Endodermal cell (in vitro differentiated cells): Measurements from ENCODE around the gene PCCA. TPM values are rescaled to one million over a fixed set of nuclear protein-coding genes. Genes with fewer than 3 reads are reported as not detected.
A peak's percentile ranks its signal among the peaks of the same experiment; 100 is the strongest.

Experiments
- DNase-seq: peaks from one replicate; pipeline ENCODE4 v3.0.0-alpha.2; 2017
- H3K27ac ChIP-seq: 2 replicates; pipeline ENCODE4 v1.5.1; 2013; ENCODE audit warnings: mild to moderate bottlenecking, low read depth, low read length, moderate library complexity
- H3K27me3 ChIP-seq: 2 replicates; pipeline ENCODE4 v1.6.1; 2013; ENCODE audit warnings: mild to moderate bottlenecking, low read length, moderate library complexity; ENCODE audit not compliant: insufficient read depth, control insufficient read depth, poor library complexity, severe bottlenecking
- H3K36me3 ChIP-seq: 2 replicates; pipeline ENCODE4 v1.7.0; 2013; ENCODE audit warnings: mild to moderate bottlenecking, low read length, moderate library complexity; ENCODE audit not compliant: control insufficient read depth, insufficient read depth
- H3K4me1 ChIP-seq: one replicate; pipeline ENCODE4 v1.7.0; 2013; ENCODE audit warnings: low read length; ENCODE audit not compliant: control insufficient read depth, insufficient read depth
- H3K4me3 ChIP-seq: 2 replicates; pipeline ENCODE4 v1.5.1; 2013; ENCODE audit warnings: mild to moderate bottlenecking, low read length, moderate library complexity
- H3K9ac ChIP-seq: 2 replicates; pipeline ENCODE4 v1.6.1; 2013; ENCODE audit warnings: mild to moderate bottlenecking, low read length, moderate library complexity; ENCODE audit not compliant: poor library complexity, severe bottlenecking; ENCODE audit errors: extremely low read depth
- H3K9me3 ChIP-seq: 2 replicates; pipeline ENCODE4 v1.6.1; 2013; ENCODE audit warnings: mild to moderate bottlenecking, low read length, moderate library complexity; ENCODE audit not compliant: control insufficient read depth
- H3K27ac Mint-ChIP-seq: 2 replicates; pipeline ENCODE4 v1.8.0; 2020; ENCODE audit warnings: mixed read lengths
- H3K27me3 Mint-ChIP-seq: 2 replicates; pipeline ENCODE4 v1.8.0; 2021; ENCODE audit warnings: mild to moderate bottlenecking, mixed read lengths; ENCODE audit not compliant: insufficient read depth
- H3K36me3 Mint-ChIP-seq: 2 replicates; pipeline ENCODE4 v1.8.0; 2020; ENCODE audit warnings: low read depth, mixed read lengths
- H3K4me1 Mint-ChIP-seq: 2 replicates; pipeline ENCODE4 v1.8.0; 2020; ENCODE audit warnings: mixed read lengths
- H3K4me3 Mint-ChIP-seq: 2 replicates; pipeline ENCODE4 v1.8.0; 2020; ENCODE audit warnings: mild to moderate bottlenecking, moderate library complexity, mixed read lengths
- H3K9me3 Mint-ChIP-seq: 2 replicates; pipeline ENCODE4 v1.8.0; 2020; ENCODE audit warnings: mild to moderate bottlenecking, mixed read lengths
- WGBS, 2 experiments: methylation state at CpG; one replicate each; pipeline versions ENCODE4 v1.1.5 to v1.1.7; 2013; ENCODE audit warnings: missing lambda C conversion rate in 2 of 2, mixed read lengths in 1 of 2; ENCODE audit not compliant: insufficient coverage in 1 of 2, insufficient read length in 1 of 2; 5-methylcytosine and 5-hydroxymethylcytosine counted together
- total RNA-seq, 2 donors: library from RNA; stranded (reverse); fragmentation: NEBNext Ultra II Directional in 1 of 2; extraction: Animal tissue kit (Norgen Biotek cat#: 25700) in 1 of 2; gene quantifications; 2 replicates in 1 of 2; 3 replicates in 1 of 2; pipeline ENCODE4 v1.2.1, GENCODE V29; 2021
- TF ChIP-seq, protein P1 (sequence below): fragments of 200-600 bp; sonication (generic); conservative IDR thresholded peaks from 2 replicates; pipeline ENCODE4 v1.5.0; 2021; ENCODE audit warnings: antibody characterized with exemption, mild to moderate bottlenecking

Gene PCCA
- total RNA-seq, 2 donors from 2014 or later, result 60.2 to 67.2 TPM

DNA sequence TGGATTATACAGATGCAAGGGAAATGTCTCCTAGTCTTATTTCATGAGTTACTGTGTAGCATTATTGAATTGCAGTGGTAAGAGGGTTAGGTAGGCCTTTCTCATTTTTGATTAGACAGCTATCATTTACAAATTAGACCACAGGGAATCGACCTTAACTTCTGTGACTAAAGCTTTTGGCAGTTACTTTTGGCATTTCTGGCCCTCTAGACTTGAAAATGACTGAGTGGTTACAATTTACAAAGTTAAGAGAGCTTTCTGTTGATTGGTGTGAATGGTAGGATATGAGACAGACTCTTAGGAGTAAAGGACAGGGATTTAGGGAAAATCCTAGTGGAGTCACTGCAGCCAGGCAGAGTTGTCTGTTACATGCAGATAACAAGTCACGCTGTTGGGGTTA, 413.6 kb downstream of the PCCA start:
- 60 to 93% methylated on average over 1 to 2 of the region's 2 CpGs for WGBS, 2 experiments
- Histone ChIP-seq H3K9me3 (no peaks in the 10 kb centered on the region), H3K27me3 (no peaks in the 10 kb centered on the region), H3K9ac (peak overlapping the region; percentile 19), H3K4me1 (peaks cover 10% of the 10 kb centered on the region), H3K27ac (peak overlapping the region; percentile 36), H3K4me3 (peak overlapping the region; percentile 22), H3K36me3 (no peaks in the 10 kb centered on the region)
- Mint-ChIP-seq H3K4me3 (no peak overlapping the region), H3K27ac (peak overlapping the region; percentile 76), H3K36me3 (peaks cover 11% of the 10 kb centered on the region), H3K27me3 (no peaks in the 10 kb centered on the region), H3K4me1 (peaks cover 27% of the 10 kb centered on the region), H3K9me3 (no peaks in the 10 kb centered on the region)
- no peak for DNase-seq
- TF ChIP-seq, protein P1, sequence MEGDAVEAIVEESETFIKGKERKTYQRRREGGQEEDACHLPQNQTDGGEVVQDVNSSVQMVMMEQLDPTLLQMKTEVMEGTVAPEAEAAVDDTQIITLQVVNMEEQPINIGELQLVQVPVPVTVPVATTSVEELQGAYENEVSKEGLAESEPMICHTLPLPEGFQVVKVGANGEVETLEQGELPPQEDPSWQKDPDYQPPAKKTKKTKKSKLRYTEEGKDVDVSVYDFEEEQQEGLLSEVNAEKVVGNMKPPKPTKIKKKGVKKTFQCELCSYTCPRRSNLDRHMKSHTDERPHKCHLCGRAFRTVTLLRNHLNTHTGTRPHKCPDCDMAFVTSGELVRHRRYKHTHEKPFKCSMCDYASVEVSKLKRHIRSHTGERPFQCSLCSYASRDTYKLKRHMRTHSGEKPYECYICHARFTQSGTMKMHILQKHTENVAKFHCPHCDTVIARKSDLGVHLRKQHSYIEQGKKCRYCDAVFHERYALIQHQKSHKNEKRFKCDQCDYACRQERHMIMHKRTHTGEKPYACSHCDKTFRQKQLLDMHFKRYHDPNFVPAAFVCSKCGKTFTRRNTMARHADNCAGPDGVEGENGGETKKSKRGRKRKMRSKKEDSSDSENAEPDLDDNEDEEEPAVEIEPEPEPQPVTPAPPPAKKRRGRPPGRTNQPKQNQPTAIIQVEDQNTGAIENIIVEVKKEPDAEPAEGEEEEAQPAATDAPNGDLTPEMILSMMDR, result no peak

DNA sequence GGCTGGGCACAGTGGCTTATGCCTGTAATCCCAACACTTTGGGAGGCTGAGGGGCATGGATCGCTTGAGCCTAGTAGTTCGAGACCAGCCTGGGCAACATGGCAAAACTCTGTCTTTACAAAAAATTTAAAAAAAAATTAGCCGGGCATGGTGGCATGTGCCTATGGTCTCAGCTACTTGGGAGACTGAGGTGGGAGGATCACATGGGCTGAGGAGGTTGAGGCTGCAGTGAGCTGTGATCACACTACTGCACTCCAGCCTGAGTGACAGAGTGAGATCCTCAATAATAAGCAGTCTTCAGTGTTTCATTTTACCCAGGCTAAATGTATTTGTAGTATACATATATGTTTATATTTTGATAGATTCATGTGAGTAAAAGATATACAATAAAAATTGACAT, 414.7 kb downstream of the PCCA start:
- TF ChIP-seq, protein P1, result no peak
- H3K4me1 Mint-ChIP-seq, result peaks cover 35% of the 10 kb centered on the region
- Histone ChIP-seq H3K36me3 (no peaks in the 10 kb centered on the region), H3K27me3 (no peaks in the 10 kb centered on the region), H3K4me3 (no peak overlapping the region), H3K4me1 (peaks cover 10% of the 10 kb centered on the region), H3K27ac (no peak overlapping the region), H3K9ac (no peak overlapping the region), H3K9me3 (no peaks in the 10 kb centered on the region)
- H3K9me3 Mint-ChIP-seq, result no peaks in the 10 kb centered on the region
- no peak overlapping the region for H3K4me3 Mint-ChIP-seq
- WGBS, 2 experiments, result 91 to 98% methylated on average over 3 of the region's 3 CpGs
- H3K36me3 Mint-ChIP-seq, result peaks cover 2% of the 10 kb centered on the region
- no peaks in the 10 kb centered on the region for H3K27me3 Mint-ChIP-seq
- no peak overlapping the region for H3K27ac Mint-ChIP-seq
- no peak for DNase-seq

DNA sequence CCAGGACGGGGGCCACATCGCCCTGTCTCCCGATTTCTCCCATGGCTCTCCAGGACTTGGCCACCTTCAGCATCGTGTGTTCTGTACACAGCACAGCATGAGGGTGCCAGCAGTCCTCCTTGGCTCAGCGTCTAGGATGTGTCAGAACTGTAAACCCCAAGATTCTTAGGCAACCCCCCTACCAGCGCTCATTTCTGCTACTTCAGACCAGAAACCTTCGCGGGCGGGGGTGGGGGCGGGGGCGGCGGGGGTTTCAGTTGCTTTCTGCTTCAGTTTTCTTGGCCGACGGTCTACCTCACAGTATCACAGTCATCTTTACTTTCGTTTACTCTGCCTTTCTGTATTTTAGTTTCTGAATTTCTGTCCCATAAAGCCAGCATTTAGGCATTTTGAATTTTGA, 417.3 kb downstream of the PCCA start:
- H3K4me1 ChIP-seq, result peaks cover 13% of the 10 kb centered on the region
- H3K36me3 ChIP-seq, result no peaks in the 10 kb centered on the region
- Mint-ChIP-seq H3K9me3 (no peaks in the 10 kb centered on the region), H3K4me3 (no peak overlapping the region), H3K4me1 (peaks cover 46% of the 10 kb centered on the region), H3K27ac (no peak overlapping the region), H3K27me3 (no peaks in the 10 kb centered on the region), H3K36me3 (peaks cover 2% of the 10 kb centered on the region)
- no peak overlapping the region for H3K27ac ChIP-seq
- no peaks in the 10 kb centered on the region for H3K9me3 ChIP-seq
- H3K4me3 ChIP-seq, result no peak overlapping the region
- H3K9ac ChIP-seq, result no peak overlapping the region
- WGBS, 2 experiments, result 85 to 91% methylated on average over 9 to 15 of the region's 15 CpGs
- DNase-seq, result no peak
- H3K27me3 ChIP-seq, result no peaks in the 10 kb centered on the region
- TF ChIP-seq, protein P1, result no peak
